Endothelial cell of umbilical vein (primary cell): Measurements from ENCODE around the gene GEMIN7. TPM values are rescaled to one million over a fixed set of nuclear protein-coding genes. Genes with fewer than 3 reads are reported as not detected.
A peak's percentile ranks its signal among the peaks of the same experiment; 100 is the strongest.

Experiments used
- BruUV-seq: library from RNA; stranded (reverse); fragments of 400-500 nt; replicated peaks from 2 replicates; lab custom pipeline; 2021; lab: Mats Ljungman, UMichigan
- CTCF ChIA-PET: fragments of 300-600, 350-600 bp; sonication (Branson Sonifier 250); formaldehyde crosslinking; loops from one replicate; lab custom pipeline; 2021; ENCODE audit warnings: antibody characterized with exemption, inconsistent platforms; lab: Charles Lee
- POLR2A ChIA-PET: fragments of 300-600, 350-600 bp; sonication (Branson Sonifier 250); formaldehyde crosslinking; loops from one replicate; lab custom pipeline; 2021; ENCODE audit warnings: antibody characterized with exemption, inconsistent platforms; lab: Charles Lee
- DNase-seq: peaks from one replicate; pipeline ENCODE4 v3.0.0-alpha.2; 2011; ENCODE audit warnings: low read depth, low spot score
- FAIRE-seq: peaks from 2 replicates; lab custom pipeline; 2011; peaks lifted over from hg19 to GRCh38; lab: Jason Lieb, UNC
- H2AFZ ChIP-seq: 2 replicates; pipeline ENCODE4 v1.6.0; 2012; ENCODE audit warnings: low read depth, low read length, control low read depth, inconsistent platforms
- H3K27ac ChIP-seq: 2 replicates; pipeline ENCODE4 v1.5.1; 2011; ENCODE audit warnings: low read depth, mild to moderate bottlenecking, control low read depth, low read length, moderate library complexity; ENCODE audit not compliant: insufficient read depth
- H3K27me3 ChIP-seq, 2 experiments: 2 replicates each; pipeline versions ENCODE4 v1.6.0 to v1.6.1; 2011; ENCODE audit warnings: low read length in 2 of 2, mixed read lengths in 1 of 2; ENCODE audit not compliant: control insufficient read depth in 2 of 2, insufficient read depth in 2 of 2
- H3K36me3 ChIP-seq, 2 experiments: 2 replicates in 1 of 2; 3 replicates in 1 of 2; pipeline ENCODE4 v1.5.1; 2011; ENCODE audit warnings: low read length in 2 of 2, mild to moderate bottlenecking in 1 of 2, moderate library complexity in 1 of 2; ENCODE audit not compliant: control insufficient read depth in 2 of 2, insufficient read depth in 2 of 2; ENCODE audit errors: extremely low read depth in 1 of 2
- H3K4me1 ChIP-seq: 3 replicates; pipeline ENCODE4 v1.5.1; 2011; ENCODE audit warnings: mild to moderate bottlenecking, low read length; ENCODE audit not compliant: control insufficient read depth, insufficient read depth; ENCODE audit errors: extremely low read depth
- H3K4me2 ChIP-seq: 2 replicates; pipeline ENCODE4 v1.6.1; 2011; ENCODE audit warnings: low read length, control low read depth, mixed read lengths; ENCODE audit not compliant: insufficient read depth
- H3K4me3 ChIP-seq, 3 experiments: fragments of 200-600 bp in 1 of 3; sonication (generic), shearing (Covaris generic) in 1 of 3; replicated peaks in 1 of 3; 2 replicates each; pipeline ENCODE4 v1.5.1; 2011 to 2016; ENCODE audit warnings: control low read depth in 3 of 3, low read length in 3 of 3, mild to moderate bottlenecking in 2 of 3, inconsistent platforms in 1 of 3, low read depth in 1 of 3, moderate library complexity in 1 of 3; ENCODE audit not compliant: insufficient read depth in 1 of 3
- H3K79me2 ChIP-seq: 2 replicates; pipeline ENCODE4 v1.6.0; 2012; ENCODE audit warnings: low read length, inconsistent platforms; ENCODE audit not compliant: control insufficient read depth, insufficient read depth
- H3K9ac ChIP-seq: replicated peaks from 2 replicates; pipeline ENCODE3; 2011; ENCODE audit warnings: low read length, control low read depth; ENCODE audit not compliant: insufficient read depth; ENCODE audit errors: extremely low read depth
- H3K9me1 ChIP-seq: replicated peaks from 3 replicates; pipeline ENCODE4 v1.6.0; 2011; ENCODE audit warnings: mild to moderate bottlenecking, low read length; ENCODE audit not compliant: control insufficient read depth, insufficient read depth; ENCODE audit errors: extremely low read depth
- H3K9me3 ChIP-seq: replicated peaks from 2 replicates; pipeline ENCODE4 v1.5.1; 2012; ENCODE audit warnings: low read length, inconsistent platforms; ENCODE audit not compliant: control insufficient read depth, insufficient read depth
- H4K20me1 ChIP-seq: replicated peaks from 2 replicates; pipeline ENCODE3; 2011; ENCODE audit warnings: mild to moderate bottlenecking, low read length; ENCODE audit not compliant: control insufficient read depth, insufficient read depth; ENCODE audit errors: extremely low read depth
- JUN ChIP-seq: IDR thresholded peaks from 2 replicates; pipeline ENCODE4 v1.6.1; 2011; ENCODE audit warnings: borderline replicate concordance, low read depth; ENCODE audit not compliant: insufficient read length, insufficient read depth
- MAX ChIP-seq: IDR thresholded peaks from 2 replicates; pipeline ENCODE4 v1.6.1; 2011; ENCODE audit not compliant: insufficient read depth, insufficient read length
- MYC ChIP-seq: IDR thresholded peaks from one replicate; pipeline ENCODE4 v1.6.1; 2011; ENCODE audit warnings: mild to moderate bottlenecking, low read depth, low read length
- POLR2A ChIP-seq: IDR thresholded peaks from 2 replicates; pipeline ENCODE4 v1.6.1; 2012; ENCODE audit warnings: low read depth, mild to moderate bottlenecking, control low read depth, low read length
- POLR2AphosphoS5 ChIP-seq: IDR thresholded peaks from 2 replicates; pipeline ENCODE4 v1.6.1; 2012; ENCODE audit warnings: low read depth, mild to moderate bottlenecking, control low read depth, low read length, moderate library complexity; ENCODE audit not compliant: insufficient read depth
- dilution Hi-C: fragments of 300-500 bp; cut with MboI; formaldehyde crosslinking; loops from one replicate; pipeline ENCODE4 v1.15.0; 2019; ENCODE audit warnings: low sequenced_read_pairs; ENCODE audit not compliant: extremely low pct_ligation_motif_present
- intact Hi-C: fragments of 100-400 bp; cut with micrococcal nuclease; formaldehyde crosslinking; loops from one replicate; pipeline ENCODE4 v1.10.0; 2022
- polyA plus RNA-seq, 4 experiments: library from polyadenylated mRNA; depleted of rRNA in 3 of 4; stranded (reverse) in 3 of 4; unstranded in 1 of 4; fragments of >200 nt; gene quantifications; 2 replicates each; pipeline versions ENCODE4 v1.2.1 to v1.2.3, GENCODE V29; 2011 to 2012; ENCODE audit warnings: missing spikeins in 1 of 4
- total RNA-seq: library from RNA; stranded (reverse); gene quantifications from 2 replicates; pipeline ENCODE4 v1.2.3, GENCODE V29; 2021
- TF ChIP-seq, protein P1 (sequence below), 2 donors: IDR thresholded peaks; 1 replicate in 1 of 2; 2 replicates in 1 of 2; pipeline ENCODE4 v1.5.1; 2011; ENCODE audit warnings: low read length in 2 of 2, mild to moderate bottlenecking in 2 of 2, moderate library complexity in 2 of 2, control low read depth in 1 of 2, inconsistent platforms in 1 of 2, low read depth in 1 of 2; ENCODE audit not compliant: insufficient read depth in 1 of 2; ENCODE audit errors: extremely low read depth in 1 of 2

GEMIN7 gene
- total and polyA plus RNA-seq, 2 donors (not counting 3 experiments of a cell fraction or from before 2014, with no cell fraction given): 34.2 to 53.7 TPM

DNA sequence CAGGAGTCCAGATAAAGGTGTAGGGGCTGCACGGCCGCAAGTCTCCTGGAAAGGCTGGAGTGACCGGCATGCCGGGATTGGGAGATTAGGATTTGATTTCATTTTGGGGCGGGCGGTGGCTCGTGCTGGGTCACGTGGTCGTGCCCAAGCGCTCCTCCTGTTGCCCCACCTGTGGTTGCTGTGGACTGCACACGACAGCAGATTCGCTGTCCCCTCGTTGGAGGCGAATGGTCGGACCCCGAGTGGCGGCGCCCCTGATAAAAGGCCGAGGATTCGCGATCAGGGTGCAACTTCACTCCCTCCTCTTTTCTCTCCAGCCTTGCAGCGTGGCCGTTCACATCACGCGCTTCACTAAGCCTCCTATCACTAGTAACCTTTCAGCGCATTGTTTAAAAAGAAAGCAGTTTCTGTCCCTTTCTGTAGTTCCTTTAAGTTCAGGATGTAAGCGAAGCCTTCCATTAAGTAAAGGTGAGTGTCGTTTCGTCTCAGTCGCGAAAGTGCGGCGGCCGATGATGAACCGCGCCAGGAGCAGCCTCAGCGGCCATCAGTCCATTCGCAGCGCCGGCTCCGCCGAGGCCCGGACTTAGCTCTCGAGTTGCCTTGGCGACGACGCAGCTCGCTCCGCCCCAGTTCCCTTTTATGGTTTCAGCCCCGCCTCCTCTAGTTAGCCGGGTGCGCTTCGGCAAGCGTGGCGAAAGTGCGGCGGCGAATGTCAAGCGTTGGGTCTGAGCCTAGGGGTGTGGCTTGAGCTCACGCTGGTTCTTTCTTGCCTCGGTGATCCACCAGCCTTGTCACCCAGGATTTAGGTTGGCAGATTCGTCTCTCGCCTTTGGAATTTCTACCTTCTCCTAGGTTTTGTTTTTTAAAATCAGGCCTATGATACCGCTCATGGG is 12.2 kb downstream of the GEMIN7 start:
- FAIRE-seq: peak; percentile 100
- Histone ChIP-seq H3K9me1 (no peaks in the 10 kb centered on the region), H3K9me3 (no peaks in the 10 kb centered on the region), H3K4me3 (peak overlapping the region; percentile 29 to 77 (median 76)), H2AFZ (peak overlapping the region; percentile 43), H3K4me2 (peak overlapping the region; percentile 69), H3K27ac (peak overlapping the region; percentile 52), H3K79me2 (peaks cover 35% of the 10 kb centered on the region), H3K27me3 (no peaks in the 10 kb centered on the region), H3K36me3 (peaks cover 0 to 6% of the 10 kb centered on the region in 2 experiments), H3K4me1 (peaks cover 13% of the 10 kb centered on the region), H3K9ac (peak overlapping the region; percentile 88), H4K20me1 (no peaks in the 10 kb centered on the region)
- peak; percentile 99 for DNase-seq
- intact Hi-C loops: loop anchor here (1.0 to 5.0 kb wide), 3 partner anchors 12 to 156 kb away; partner anchors contain the start of genes EXOC3L2 and GEMIN7
- POLR2A ChIA-PET: interaction anchor here (0.6 to 0.7 kb wide), 2 partner anchors 283 to 624 kb away, joined by 3 to 4 read pairs; partner anchors contain the start of gene BCAM
- BruUV-seq: no TSS peak
- dilution Hi-C loops: no loop called here
- TF ChIP-seq JUN (no peak), POLR2A (peak; percentile 93), POLR2AphosphoS5 (peak; percentile 84), MAX (peak; percentile 71), MYC (peak; percentile 67)
- TF ChIP-seq, protein P1, sequence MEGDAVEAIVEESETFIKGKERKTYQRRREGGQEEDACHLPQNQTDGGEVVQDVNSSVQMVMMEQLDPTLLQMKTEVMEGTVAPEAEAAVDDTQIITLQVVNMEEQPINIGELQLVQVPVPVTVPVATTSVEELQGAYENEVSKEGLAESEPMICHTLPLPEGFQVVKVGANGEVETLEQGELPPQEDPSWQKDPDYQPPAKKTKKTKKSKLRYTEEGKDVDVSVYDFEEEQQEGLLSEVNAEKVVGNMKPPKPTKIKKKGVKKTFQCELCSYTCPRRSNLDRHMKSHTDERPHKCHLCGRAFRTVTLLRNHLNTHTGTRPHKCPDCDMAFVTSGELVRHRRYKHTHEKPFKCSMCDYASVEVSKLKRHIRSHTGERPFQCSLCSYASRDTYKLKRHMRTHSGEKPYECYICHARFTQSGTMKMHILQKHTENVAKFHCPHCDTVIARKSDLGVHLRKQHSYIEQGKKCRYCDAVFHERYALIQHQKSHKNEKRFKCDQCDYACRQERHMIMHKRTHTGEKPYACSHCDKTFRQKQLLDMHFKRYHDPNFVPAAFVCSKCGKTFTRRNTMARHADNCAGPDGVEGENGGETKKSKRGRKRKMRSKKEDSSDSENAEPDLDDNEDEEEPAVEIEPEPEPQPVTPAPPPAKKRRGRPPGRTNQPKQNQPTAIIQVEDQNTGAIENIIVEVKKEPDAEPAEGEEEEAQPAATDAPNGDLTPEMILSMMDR (IDR thresholded peaks at IDR 0.05; ENCODE audit: extremely low read depth in 1 of 2, insufficient read depth in 1 of 2, low read depth in 1 of 2, low read length in 2 of 2): no peak
- CTCF ChIA-PET: interaction anchor here (0.7 to 3.8 kb wide), 11 partner anchors 11 to 278 kb away, joined by 3 to 21 read pairs (median 6); partner anchors contain the start of genes BLOC1S3, GEMIN7 and TRAPPC6A
